Ishikawa (cell line): ENCODE results near the gene TRIM54.
A peak's percentile ranks its signal among the peaks of the same experiment; 100 is the strongest.

Source experiments
- CEBPB ChIP-seq: IDR thresholded peaks from 2 replicates; pipeline ENCODE4 v1.6.1; 2012
- CREB1 ChIP-seq: IDR thresholded peaks from 2 replicates; pipeline ENCODE4 v1.6.1; 2012; ENCODE audit warnings: low read depth
- EGR1 ChIP-seq: IDR thresholded peaks from 2 replicates; pipeline ENCODE4 v1.6.1; 2012
- EP300 ChIP-seq: IDR thresholded peaks from 2 replicates; pipeline ENCODE4 v1.6.1; 2012; ENCODE audit warnings: borderline replicate concordance
- FOXM1 ChIP-seq: IDR thresholded peaks from 2 replicates; pipeline ENCODE4 v1.6.1; 2012; ENCODE audit warnings: low read depth, borderline replicate concordance
- NFIC ChIP-seq: IDR thresholded peaks from 2 replicates; pipeline ENCODE4 v1.6.1; 2012
- RAD21 ChIP-seq: IDR thresholded peaks from 2 replicates; pipeline ENCODE4 v1.6.1; 2012; ENCODE audit warnings: low read depth
- REST ChIP-seq: IDR thresholded peaks from 2 replicates; pipeline ENCODE4 v1.6.1; 2012; ENCODE audit warnings: low read depth, mild to moderate bottlenecking
- TAF1 ChIP-seq: IDR thresholded peaks from 2 replicates; pipeline ENCODE4 v1.6.1; 2012; ENCODE audit warnings: low read depth, mild to moderate bottlenecking
- TCF12 ChIP-seq: IDR thresholded peaks from 2 replicates; pipeline ENCODE4 v1.6.1; 2012; ENCODE audit warnings: low read depth
- TEAD4 ChIP-seq: IDR thresholded peaks from 2 replicates; pipeline ENCODE4 v1.6.1; 2012
- USF1 ChIP-seq: IDR thresholded peaks from 2 replicates; pipeline ENCODE4 v1.6.1; 2012
- YY1 ChIP-seq: IDR thresholded peaks from 2 replicates; pipeline ENCODE4 v1.6.1; 2012; ENCODE audit warnings: low read depth
- ZBTB7A ChIP-seq: IDR thresholded peaks from 2 replicates; pipeline ENCODE4 v1.6.1; 2012; ENCODE audit warnings: low read depth
- TF ChIP-seq, protein P1 (sequence below): IDR thresholded peaks from 2 replicates; pipeline ENCODE4 v1.6.1; 2012

Gene TRIM54

GRCh38 chr2:27347641-27348040 is 65.4 kb downstream of the TRIM54 start:
- TF ChIP-seq EGR1, result no peak
- TF ChIP-seq TEAD4, result no peak
- no peak for TF ChIP-seq FOXM1
- TF ChIP-seq CREB1, result no peak
- no peak for TF ChIP-seq NFIC
- no peak for TF ChIP-seq USF1
- TF ChIP-seq, protein P1, sequence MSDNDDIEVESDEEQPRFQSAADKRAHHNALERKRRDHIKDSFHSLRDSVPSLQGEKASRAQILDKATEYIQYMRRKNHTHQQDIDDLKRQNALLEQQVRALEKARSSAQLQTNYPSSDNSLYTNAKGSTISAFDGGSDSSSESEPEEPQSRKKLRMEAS, result no peak
- no peak for TF ChIP-seq YY1
- TF ChIP-seq TAF1, result no peak
- TF ChIP-seq RAD21, result no peak

- TF ChIP-seq FOXM1 (no peak), YY1 (no peak), EGR1 (no peak), CREB1 (no peak), TAF1 (no peak), ZBTB7A (no peak), USF1 (no peak)
- TF ChIP-seq, protein P1, result no peak
These were observed 68.0 kb downstream of the TRIM54 start for GRCh38 chr2:27350106-27350693.

GRCh38 chr2:27351802-27352598 is 69.8 kb downstream of the TRIM54 start:
- no peak for TF ChIP-seq RAD21
- no peak for TF ChIP-seq EP300

DNA sequence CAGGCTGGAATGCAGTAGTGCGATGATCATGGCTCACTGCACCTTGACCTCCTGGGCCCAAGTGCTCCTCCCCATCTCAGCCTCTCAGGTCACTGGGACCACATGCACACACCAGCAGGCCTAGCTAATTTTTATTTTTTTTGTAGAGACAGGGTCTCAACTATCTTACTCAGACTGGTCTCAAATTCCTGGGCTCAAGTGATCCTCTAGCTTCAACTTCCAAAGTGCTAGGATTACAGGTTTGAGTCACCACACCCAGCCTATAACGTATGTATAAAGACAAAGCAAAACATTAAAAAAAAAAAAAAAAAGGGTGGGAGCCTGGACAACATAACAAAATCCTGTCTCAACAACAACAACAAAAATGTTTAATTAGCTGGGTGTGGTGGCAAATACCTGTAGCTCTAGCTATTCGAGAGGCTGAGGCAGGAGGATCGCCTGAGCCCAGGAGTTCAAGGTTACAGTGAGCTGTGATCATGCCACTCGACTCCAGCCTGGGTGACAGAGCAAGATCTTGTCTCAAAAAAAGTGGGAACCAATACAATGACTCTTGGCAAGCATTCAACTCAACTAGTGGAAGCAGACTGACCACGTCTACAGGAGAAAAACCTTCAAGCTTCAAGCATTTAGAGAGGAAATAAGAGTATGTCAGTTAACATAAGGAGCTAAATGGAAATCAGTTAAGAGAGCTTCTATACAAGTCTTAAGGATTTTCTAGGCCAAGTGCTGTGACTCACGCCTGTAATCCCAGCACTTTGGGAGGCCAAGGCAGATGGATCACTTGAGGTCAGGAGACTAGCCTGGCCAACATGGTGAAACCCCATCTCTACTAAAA is 71.8 kb downstream of the TRIM54 start:
- TF ChIP-seq EGR1 (no peak), NFIC (no peak), TEAD4 (0 out of 2 replicates have a peak, but pooled peaks have one; percentile 27), FOXM1 (no peak)

- TF ChIP-seq ZBTB7A (no peak), TCF12 (no peak), USF1 (no peak), TEAD4 (no peak), RAD21 (no peak), EP300 (no peak), EGR1 (no peak), NFIC (no peak), TAF1 (no peak), YY1 (no peak), FOXM1 (no peak), CEBPB (no peak), REST (no peak), CREB1 (no peak)
- TF ChIP-seq, protein P1, result no peak
These were observed 72.3 kb downstream of the TRIM54 start for GRCh38 chr2:27354597-27354927.

DNA sequence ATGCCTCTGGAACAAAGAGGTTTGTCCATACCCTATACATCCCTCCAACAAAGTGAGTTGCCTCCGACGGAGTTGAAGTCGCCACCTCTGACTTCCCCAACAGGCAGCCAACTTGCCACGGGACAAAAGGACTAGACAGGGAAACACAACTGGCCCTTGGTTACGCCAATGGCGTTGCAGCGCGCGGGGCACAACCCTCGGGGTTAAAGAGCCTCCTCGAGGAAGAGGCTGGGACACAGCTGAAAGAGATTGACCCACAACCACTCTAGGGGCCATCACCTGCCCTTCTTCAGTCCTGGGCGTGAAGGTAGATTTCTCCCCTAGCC is 73.8 kb downstream of the TRIM54 start:
- TF ChIP-seq REST, result no peak
- TF ChIP-seq, protein P1, result 0 out of 2 replicates have a peak, but pooled peaks have one; percentile 3
